SK-N-SH (cell line): ENCODE measurements around the gene HHIPL1.

Experiments
- MXI1 ChIP-seq: IDR thresholded peaks from 2 replicates; pipeline ENCODE4 v1.6.1; 2012; ENCODE audit warnings: mild to moderate bottlenecking, low read depth, low read length, improper control_type of control experiment
- POLR2AphosphoS5 ChIP-seq: IDR thresholded peaks from 2 replicates; pipeline ENCODE4 v1.6.1; 2012; ENCODE audit warnings: low read depth, low read length
- TF ChIP-seq, protein P1 (sequence below): fragments of 200-600 bp; sonication (generic); IDR thresholded peaks from 2 replicates; pipeline ENCODE4 v1.6.1; 2017; ENCODE audit warnings: antibody characterized with exemption, mild to moderate bottlenecking, moderate library complexity

DNA sequence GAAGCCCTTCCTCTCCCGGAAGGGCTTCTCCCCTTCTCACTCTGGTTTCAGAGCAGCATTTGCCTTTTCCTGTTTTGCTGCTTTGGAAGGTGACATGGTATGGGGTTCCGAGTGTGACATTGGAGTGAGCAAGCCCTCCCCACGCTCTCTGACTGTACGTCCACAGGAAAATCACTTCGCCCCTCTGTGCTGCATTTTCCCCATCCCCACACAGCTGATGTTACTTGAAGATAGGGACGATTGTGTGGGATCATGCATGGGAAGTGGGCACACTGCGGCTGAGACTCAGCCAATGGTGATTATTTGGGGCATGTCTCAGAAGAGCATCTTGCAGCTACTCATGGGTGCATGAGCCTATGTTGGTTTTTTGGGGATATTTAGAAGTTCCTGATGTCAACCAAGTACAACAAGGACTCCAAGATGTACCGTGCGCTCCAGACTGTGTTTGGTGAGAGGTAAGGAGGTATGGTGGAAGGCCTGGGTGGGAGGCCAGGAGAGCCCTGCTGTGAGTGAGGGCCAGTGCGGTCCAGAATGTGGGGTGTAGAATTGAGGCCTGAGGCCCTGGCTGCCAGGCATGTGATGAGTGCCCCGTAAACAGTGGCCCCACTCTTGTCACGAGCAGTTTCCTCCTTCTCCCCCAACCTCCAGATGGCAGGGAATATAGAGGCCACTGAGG lies 54.3 kb downstream of the HHIPL1 start:
- TF ChIP-seq POLR2AphosphoS5 (no peak), MXI1 (no peak)
- TF ChIP-seq, protein P1, sequence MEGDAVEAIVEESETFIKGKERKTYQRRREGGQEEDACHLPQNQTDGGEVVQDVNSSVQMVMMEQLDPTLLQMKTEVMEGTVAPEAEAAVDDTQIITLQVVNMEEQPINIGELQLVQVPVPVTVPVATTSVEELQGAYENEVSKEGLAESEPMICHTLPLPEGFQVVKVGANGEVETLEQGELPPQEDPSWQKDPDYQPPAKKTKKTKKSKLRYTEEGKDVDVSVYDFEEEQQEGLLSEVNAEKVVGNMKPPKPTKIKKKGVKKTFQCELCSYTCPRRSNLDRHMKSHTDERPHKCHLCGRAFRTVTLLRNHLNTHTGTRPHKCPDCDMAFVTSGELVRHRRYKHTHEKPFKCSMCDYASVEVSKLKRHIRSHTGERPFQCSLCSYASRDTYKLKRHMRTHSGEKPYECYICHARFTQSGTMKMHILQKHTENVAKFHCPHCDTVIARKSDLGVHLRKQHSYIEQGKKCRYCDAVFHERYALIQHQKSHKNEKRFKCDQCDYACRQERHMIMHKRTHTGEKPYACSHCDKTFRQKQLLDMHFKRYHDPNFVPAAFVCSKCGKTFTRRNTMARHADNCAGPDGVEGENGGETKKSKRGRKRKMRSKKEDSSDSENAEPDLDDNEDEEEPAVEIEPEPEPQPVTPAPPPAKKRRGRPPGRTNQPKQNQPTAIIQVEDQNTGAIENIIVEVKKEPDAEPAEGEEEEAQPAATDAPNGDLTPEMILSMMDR: no peak
